Measurements from ENCODE around the gene LPCAT2. TPM values are rescaled to one million over a fixed set of nuclear protein-coding genes. Genes with fewer than 3 reads are reported as not detected.

The LPCAT2 gene
- total and polyA plus RNA-seq, 2 of the 8 experiments (the other 6 are each of a cell fraction or from before 2014, with no cell fraction given) = 2.2 to 10.6 TPM

DNA sequence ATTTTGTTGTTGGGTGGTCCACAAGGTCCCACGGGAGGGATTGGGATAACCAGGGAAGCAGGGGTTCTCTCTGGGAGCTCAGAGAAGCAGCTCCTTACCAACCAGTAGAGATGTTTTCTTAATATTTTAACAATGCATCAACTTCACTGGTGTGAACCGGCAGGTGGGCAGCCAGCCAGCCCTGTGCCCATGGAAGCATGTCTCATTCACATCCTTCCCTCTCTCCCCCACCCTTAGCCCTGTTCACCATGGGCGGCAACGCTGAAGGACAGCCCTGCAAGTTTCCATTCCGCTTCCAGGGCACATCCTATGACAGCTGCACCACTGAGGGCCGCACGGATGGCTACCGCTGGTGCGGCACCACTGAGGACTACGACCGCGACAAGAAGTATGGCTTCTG, 20.6 kb upstream of the LPCAT2 start (continued):
- TF ChIP-seq, protein P1, sequence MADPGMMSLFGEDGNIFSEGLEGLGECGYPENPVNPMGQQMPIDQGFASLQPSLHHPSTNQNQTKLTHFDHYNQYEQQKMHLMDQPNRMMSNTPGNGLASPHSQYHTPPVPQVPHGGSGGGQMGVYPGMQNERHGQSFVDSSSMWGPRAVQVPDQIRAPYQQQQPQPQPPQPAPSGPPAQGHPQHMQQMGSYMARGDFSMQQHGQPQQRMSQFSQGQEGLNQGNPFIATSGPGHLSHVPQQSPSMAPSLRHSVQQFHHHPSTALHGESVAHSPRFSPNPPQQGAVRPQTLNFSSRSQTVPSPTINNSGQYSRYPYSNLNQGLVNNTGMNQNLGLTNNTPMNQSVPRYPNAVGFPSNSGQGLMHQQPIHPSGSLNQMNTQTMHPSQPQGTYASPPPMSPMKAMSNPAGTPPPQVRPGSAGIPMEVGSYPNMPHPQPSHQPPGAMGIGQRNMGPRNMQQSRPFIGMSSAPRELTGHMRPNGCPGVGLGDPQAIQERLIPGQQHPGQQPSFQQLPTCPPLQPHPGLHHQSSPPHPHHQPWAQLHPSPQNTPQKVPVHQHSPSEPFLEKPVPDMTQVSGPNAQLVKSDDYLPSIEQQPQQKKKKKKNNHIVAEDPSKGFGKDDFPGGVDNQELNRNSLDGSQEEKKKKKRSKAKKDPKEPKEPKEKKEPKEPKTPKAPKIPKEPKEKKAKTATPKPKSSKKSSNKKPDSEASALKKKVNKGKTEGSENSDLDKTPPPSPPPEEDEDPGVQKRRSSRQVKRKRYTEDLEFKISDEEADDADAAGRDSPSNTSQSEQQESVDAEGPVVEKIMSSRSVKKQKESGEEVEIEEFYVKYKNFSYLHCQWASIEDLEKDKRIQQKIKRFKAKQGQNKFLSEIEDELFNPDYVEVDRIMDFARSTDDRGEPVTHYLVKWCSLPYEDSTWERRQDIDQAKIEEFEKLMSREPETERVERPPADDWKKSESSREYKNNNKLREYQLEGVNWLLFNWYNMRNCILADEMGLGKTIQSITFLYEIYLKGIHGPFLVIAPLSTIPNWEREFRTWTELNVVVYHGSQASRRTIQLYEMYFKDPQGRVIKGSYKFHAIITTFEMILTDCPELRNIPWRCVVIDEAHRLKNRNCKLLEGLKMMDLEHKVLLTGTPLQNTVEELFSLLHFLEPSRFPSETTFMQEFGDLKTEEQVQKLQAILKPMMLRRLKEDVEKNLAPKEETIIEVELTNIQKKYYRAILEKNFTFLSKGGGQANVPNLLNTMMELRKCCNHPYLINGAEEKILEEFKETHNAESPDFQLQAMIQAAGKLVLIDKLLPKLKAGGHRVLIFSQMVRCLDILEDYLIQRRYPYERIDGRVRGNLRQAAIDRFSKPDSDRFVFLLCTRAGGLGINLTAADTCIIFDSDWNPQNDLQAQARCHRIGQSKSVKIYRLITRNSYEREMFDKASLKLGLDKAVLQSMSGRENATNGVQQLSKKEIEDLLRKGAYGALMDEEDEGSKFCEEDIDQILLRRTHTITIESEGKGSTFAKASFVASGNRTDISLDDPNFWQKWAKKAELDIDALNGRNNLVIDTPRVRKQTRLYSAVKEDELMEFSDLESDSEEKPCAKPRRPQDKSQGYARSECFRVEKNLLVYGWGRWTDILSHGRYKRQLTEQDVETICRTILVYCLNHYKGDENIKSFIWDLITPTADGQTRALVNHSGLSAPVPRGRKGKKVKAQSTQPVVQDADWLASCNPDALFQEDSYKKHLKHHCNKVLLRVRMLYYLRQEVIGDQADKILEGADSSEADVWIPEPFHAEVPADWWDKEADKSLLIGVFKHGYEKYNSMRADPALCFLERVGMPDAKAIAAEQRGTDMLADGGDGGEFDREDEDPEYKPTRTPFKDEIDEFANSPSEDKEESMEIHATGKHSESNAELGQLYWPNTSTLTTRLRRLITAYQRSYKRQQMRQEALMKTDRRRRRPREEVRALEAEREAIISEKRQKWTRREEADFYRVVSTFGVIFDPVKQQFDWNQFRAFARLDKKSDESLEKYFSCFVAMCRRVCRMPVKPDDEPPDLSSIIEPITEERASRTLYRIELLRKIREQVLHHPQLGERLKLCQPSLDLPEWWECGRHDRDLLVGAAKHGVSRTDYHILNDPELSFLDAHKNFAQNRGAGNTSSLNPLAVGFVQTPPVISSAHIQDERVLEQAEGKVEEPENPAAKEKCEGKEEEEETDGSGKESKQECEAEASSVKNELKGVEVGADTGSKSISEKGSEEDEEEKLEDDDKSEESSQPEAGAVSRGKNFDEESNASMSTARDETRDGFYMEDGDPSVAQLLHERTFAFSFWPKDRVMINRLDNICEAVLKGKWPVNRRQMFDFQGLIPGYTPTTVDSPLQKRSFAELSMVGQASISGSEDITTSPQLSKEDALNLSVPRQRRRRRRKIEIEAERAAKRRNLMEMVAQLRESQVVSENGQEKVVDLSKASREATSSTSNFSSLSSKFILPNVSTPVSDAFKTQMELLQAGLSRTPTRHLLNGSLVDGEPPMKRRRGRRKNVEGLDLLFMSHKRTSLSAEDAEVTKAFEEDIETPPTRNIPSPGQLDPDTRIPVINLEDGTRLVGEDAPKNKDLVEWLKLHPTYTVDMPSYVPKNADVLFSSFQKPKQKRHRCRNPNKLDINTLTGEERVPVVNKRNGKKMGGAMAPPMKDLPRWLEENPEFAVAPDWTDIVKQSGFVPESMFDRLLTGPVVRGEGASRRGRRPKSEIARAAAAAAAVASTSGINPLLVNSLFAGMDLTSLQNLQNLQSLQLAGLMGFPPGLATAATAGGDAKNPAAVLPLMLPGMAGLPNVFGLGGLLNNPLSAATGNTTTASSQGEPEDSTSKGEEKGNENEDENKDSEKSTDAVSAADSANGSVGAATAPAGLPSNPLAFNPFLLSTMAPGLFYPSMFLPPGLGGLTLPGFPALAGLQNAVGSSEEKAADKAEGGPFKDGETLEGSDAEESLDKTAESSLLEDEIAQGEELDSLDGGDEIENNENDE (IDR thresholded peaks at IDR 0.05; ENCODE audit: insufficient replicate concordance, low read length) = no peak
- TF ChIP-seq SRF (IDR thresholded peaks at IDR 0.05; ENCODE audit: low read depth, low read length) (no peak), RFX5 (IDR thresholded peaks at IDR 0.05; ENCODE audit: borderline replicate concordance, low read depth, low read length) (no peak), EGR1 (IDR thresholded peaks at IDR 0.05; ENCODE audit: borderline replicate concordance, low read depth, low read length) (no peak), TAF7 (optimal IDR thresholded peaks at IDR 0.05; ENCODE audit: borderline replicate concordance, low read depth, low read length) (no peak), RXRA (IDR thresholded peaks at IDR 0.05; ENCODE audit: insufficient read depth, low read depth, low read length) (no peak), TBP (IDR thresholded peaks at IDR 0.05; ENCODE audit: low read depth, low read length) (no peak)
